ENCODE measurements around the gene KATNB1.

- TF ChIP-seq CTCF (IDR thresholded peaks at IDR 0.05): no peak
- no peak for TF ChIP-seq POLR2A (IDR thresholded peaks at IDR 0.05)
Observed at GRCh38 chr16:57788252-57788841, 52.8 kb downstream of the KATNB1 start.

Data from lower leg skin (tissue), 3 donors.